Coronary artery (tissue), 2 donors: ENCODE results near the gene ZNF764.

ENCODE experiments used
- DNase-seq: peaks from one replicate; pipeline ENCODE4 v3.0.0-alpha.2; 2017; ENCODE audit warnings: low spot score
- H3K27ac ChIP-seq, 2 donors: fragments of 200-600 bp; sonication (generic); one replicate each; pipeline ENCODE4 v1.5.1; 2016 to 2019
- H3K4me3 ChIP-seq: fragments of 200-600 bp; sonication (generic); 2 replicates; pipeline ENCODE4 v1.5.1; 2016; ENCODE audit warnings: mild to moderate bottlenecking, moderate library complexity
- CTCF ChIP-seq: fragments of 200-600 bp; sonication (generic); IDR thresholded peaks from one replicate; pipeline ENCODE4 v1.5.1; 2019; ENCODE audit warnings: antibody characterized with exemption

The ZNF764 gene

DNA sequence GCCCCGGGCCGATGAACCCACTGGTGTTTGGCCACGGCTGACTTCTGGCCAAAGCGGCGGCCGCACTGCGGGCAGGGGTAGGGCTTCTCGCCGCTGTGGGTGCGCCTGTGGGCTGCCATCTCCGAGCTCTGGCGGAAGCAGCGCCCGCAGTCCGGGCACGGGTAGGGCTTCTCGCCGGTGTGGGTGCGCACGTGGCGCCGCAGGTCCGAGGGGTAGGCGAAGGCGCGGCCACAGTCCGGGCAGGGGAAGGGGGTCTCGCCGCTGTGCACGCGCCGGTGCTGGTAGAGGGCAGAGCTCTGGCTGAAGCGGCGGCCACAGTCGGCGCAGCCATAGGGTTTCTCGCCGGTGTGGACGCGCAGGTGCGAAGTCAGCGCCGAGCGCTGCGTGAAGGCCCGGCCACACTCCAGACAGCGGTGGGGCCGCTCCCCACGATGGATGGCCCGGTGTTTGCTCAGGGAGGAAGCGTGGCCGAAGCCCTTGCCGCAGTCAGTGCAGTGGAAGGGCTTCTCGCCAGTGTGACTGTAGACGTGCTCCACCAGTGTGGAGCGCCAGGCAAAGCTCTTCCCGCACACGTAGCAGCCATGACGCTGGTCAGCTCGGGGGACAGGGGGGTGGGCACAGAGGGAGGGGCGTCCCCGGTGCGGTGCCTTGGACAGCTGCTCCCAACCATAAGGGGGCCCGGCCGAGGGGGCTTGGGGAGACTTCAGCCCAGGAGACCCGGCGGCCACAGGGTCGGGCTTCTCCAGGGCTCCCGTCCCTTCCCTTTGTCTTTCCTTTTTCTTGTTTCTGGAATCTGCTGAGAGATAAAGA is 2.7 kb downstream of the ZNF764 start:
- no peak for DNase-seq
- TF ChIP-seq CTCF = no peak
- Histone ChIP-seq H3K4me3 (no peak overlapping the region), H3K27ac (no peak overlapping the region)

DNA sequence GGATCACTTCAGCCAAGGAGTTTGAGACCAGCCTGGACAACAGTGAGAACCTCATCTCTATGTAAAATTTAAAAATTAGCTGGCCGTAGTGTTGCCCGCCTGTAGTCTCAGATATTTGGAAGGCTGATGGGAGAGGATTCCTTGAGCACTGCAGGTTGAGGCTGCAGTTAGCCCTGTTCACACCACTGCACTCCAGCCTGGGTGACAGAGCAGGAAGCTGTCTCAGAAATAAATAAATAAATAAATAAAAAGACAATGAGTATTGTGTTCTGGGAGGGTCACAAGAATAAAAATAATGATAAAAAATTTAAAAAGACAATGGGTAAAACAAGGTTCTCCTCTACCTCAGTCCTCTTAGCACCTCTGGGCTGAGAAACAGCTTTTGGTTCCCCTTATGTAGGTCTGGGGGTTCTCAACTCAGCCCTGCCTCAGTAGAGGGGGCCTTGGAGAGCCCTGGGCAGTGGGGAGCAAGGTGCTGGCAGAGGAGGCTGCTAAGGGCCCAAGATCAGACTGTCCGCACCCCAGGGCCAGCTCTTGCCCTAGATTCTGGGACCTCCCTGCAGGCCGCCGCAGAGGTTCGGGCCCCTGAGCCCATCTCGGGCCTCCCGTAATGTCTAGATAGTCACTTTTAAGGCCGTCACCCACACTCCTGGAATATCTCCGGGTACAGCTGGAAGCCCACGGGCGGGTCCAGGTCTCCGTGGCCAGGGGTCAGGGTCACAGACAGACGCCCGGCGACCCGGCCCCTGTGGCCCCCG is 3.4 kb downstream of the ZNF764 start:
- DNase-seq = no peak
- Histone ChIP-seq H3K27ac (no peak overlapping the region), H3K4me3 (no peak overlapping the region)
- no peak for TF ChIP-seq CTCF

GRCh38 chr16:30553393-30553899 is 4.7 kb downstream of the ZNF764 start:
- no peak for DNase-seq
- Histone ChIP-seq H3K4me3 (no peak overlapping the region), H3K27ac (no peak overlapping the region)
- no peak for TF ChIP-seq CTCF

GRCh38 chr16:30552956-30553355 is 5.2 kb downstream of the ZNF764 start:
- TF ChIP-seq CTCF = no peak

DNA sequence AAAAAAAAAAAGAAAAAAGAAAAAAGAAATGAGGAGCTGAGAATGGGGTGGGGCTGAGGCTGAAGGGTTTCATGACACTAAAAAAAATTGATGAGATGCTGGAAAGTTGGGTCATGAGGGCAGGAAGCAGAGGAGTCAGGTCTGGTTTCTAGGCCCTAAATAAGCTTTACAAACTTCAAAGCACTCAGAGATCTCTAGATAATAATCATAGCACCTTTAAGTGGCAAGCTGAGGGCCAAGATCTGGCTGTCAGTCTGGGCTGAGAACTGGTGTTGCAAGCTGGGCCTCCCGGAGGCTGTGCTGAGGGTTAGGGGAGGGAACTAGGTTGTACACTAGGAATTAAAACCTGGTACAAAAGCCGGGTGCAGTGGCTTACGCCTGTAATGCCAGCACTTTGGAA is 6.4 kb downstream of the ZNF764 start:
- H3K27ac ChIP-seq = no peak overlapping the region
- no peak overlapping the region for H3K4me3 ChIP-seq
- no peak for TF ChIP-seq CTCF
- DNase-seq = no peak

More at GRCh38 chr16:30552956-30553355, 5.2 kb downstream of the ZNF764 start:
- Histone ChIP-seq H3K27ac (no peak overlapping the region), H3K4me3 (no peak overlapping the region)
- no peak for DNase-seq

DNA sequence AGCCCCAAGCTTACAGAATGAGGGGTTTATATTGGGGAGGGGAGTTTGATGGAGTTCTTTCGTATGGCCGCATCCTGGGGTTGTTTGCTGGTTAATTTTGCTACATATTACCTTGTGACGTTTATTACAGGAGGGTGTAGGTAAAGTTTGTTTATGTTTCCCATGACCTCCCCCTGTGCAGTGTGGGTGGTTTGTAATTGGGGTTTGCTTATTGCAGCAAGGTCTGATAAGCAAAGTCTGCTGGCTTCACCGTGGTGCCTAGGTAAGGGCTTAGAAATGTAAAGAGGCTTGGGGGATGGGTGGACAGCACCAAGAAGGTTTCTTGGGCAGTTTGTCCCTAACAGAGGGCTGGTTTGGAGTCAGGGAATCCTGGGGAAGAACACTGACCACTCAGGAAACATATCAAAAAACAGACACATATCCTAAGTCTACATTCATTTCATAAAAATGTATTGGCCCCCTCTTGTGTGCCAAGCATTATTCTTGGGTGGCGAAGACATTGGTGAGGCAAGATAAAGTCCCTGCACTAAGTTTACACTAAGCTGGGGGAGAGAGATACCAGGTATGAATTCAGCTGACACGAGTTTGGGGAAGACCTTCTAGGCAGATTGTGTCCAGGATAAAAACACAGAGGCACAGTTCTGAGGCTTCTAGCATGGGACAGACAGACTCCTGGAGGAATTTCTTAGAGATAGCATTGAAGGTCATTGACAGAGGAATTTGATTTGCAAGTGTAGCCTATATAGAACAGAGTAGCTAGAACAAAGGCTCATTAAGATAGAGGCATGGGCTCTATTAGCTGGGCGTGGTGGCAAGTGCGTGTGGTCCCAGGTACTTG is 9.5 kb downstream of the ZNF764 start:
- no peak overlapping the region for H3K27ac ChIP-seq
- TF ChIP-seq CTCF = no peak

More for the DNA sequence above, 9.5 kb downstream of the ZNF764 start:
- no peak for DNase-seq
- no peak overlapping the region for H3K4me3 ChIP-seq
